ENCODE measurements around the gene MEAF6.
"Not testable (repeated sequence)": the region's sequence is repeated elsewhere in the genome, so short reads cannot be mapped to it uniquely, and the experiment has no call there.

DNA sequence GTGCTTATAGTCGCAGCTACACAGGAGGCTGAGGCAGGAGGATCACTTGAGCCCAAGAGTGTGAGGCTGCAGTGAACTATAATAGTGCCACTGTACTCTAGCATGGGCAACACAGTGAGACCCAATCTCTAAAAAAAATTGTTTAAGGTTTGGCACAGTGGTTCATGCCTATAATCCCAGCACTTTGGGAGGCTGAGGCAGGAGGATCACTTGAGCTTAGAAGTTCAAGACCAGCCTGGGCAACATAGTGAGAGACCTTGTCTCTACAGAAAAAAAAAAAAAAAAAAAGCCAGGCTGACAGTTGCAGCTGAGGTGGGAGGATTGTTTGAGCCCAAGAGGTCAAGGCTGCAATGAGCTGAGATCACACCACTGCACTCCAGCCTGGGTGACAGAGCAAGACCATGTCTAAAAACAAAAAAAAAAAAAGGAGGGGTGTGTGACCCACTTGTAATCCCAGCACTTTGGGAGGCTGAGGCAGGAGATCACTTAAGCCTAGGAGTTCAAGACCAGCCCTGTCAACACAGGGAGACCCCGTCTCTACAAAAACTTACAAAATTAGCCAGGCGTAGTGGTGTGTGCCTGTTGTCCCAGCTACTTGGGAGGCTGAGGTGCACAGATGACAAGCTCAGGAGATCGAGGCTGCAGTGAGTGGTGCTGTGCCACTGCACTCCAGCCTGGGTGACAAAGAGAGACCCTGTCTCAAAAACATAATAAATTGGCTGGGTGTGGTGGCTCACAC is 18.0 kb upstream of the MEAF6 start:
- not testable (repeated sequence) for TF ChIP-seq POLR2AphosphoS5, POLR2A (IDR thresholded peaks at IDR 0.05; ENCODE audit: low read depth, low read length)

Measured in GM12892 (cell line).